ENCODE measurements around the gene SETD3. TPM values are rescaled to one million over a fixed set of nuclear protein-coding genes. Genes with fewer than 3 reads are reported as not detected.

SETD3 gene
- total RNA-seq, 1 donor from 2014 or later = 54.2 TPM

DNA sequence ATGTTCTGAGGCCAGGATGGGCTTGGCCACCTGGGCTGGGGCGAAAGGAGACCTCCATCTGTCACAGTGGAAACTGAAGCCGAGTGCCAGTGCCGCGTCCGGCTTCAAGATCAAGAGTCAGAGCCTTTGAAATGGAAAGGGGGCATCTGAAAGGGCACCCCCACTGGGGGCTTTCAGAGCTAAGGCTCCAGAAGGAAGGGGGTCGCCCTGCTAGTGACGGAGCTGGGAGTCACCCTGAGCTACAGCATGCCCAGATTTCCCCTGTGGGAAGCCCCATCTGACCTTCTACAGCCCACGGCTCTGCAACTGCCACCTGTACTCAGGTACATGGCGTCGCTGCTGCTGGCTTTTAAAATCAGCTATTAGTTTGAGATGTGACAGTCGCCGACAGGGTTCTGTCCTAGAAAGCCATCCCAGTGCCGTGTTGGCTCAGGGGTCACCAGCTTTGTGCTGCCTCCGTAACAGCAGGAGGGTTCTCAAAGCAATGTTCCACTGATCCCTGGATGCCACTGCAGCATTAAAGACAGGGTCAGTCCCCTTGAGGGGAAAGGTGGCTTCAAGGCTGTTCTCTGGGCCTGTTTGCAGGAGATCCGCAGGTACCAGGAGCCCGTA, 32.0 kb upstream of the SETD3 start:
- Mint-ChIP-seq H3K4me1 (ENCODE audit: low read depth) (peaks cover 27% of the 10 kb centered on the region), H3K27ac (ENCODE audit: unreplicated experiment) (no peak overlapping the region), H3K27me3 (ENCODE audit: low read depth) (no peaks in the 10 kb centered on the region), H3K9me3 (ENCODE audit: low read depth) (no peaks in the 10 kb centered on the region), H3K36me3 (ENCODE audit: low read depth) (peaks cover 9% of the 10 kb centered on the region), H3K4me3 (ENCODE audit: unreplicated experiment) (no peak overlapping the region)
- TF ChIP-seq, protein P1, sequence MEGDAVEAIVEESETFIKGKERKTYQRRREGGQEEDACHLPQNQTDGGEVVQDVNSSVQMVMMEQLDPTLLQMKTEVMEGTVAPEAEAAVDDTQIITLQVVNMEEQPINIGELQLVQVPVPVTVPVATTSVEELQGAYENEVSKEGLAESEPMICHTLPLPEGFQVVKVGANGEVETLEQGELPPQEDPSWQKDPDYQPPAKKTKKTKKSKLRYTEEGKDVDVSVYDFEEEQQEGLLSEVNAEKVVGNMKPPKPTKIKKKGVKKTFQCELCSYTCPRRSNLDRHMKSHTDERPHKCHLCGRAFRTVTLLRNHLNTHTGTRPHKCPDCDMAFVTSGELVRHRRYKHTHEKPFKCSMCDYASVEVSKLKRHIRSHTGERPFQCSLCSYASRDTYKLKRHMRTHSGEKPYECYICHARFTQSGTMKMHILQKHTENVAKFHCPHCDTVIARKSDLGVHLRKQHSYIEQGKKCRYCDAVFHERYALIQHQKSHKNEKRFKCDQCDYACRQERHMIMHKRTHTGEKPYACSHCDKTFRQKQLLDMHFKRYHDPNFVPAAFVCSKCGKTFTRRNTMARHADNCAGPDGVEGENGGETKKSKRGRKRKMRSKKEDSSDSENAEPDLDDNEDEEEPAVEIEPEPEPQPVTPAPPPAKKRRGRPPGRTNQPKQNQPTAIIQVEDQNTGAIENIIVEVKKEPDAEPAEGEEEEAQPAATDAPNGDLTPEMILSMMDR (IDR thresholded peaks at IDR 0.05) = no peak
- peak; percentile 63 for DNase-seq (ENCODE audit: low spot score)

DNA sequence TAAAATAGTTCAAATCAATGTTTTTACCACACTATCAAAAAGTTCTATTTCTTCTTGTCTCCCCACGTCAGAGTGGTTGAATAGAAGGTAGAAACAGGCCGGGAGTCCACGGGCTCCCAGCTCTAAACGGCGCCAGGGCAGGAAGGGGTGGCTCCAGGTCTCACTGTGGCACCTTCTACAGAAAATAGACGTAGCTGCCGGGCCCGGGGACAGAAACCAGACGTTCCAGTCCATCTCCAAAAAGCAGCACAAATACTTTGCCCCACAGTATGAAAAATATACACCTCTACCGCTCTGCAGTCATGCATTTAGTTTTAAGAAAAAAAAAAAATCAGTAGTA, 31.4 kb upstream of the SETD3 start:
- H3K4me1 Mint-ChIP-seq (ENCODE audit: low read depth) = peaks cover 27% of the 10 kb centered on the region
- no peaks in the 10 kb centered on the region for H3K27me3 Mint-ChIP-seq (ENCODE audit: low read depth)
- H3K27ac Mint-ChIP-seq (ENCODE audit: unreplicated experiment) = peak overlapping the region; percentile 77
- DNase-seq (ENCODE audit: low spot score) = peak; percentile 49
- peaks cover 11% of the 10 kb centered on the region for H3K36me3 Mint-ChIP-seq (ENCODE audit: low read depth)
- H3K9me3 Mint-ChIP-seq (ENCODE audit: low read depth) = no peaks in the 10 kb centered on the region
- TF ChIP-seq, protein P1 (IDR thresholded peaks at IDR 0.05) = no peak
- no peak overlapping the region for H3K4me3 Mint-ChIP-seq (ENCODE audit: unreplicated experiment)

DNA sequence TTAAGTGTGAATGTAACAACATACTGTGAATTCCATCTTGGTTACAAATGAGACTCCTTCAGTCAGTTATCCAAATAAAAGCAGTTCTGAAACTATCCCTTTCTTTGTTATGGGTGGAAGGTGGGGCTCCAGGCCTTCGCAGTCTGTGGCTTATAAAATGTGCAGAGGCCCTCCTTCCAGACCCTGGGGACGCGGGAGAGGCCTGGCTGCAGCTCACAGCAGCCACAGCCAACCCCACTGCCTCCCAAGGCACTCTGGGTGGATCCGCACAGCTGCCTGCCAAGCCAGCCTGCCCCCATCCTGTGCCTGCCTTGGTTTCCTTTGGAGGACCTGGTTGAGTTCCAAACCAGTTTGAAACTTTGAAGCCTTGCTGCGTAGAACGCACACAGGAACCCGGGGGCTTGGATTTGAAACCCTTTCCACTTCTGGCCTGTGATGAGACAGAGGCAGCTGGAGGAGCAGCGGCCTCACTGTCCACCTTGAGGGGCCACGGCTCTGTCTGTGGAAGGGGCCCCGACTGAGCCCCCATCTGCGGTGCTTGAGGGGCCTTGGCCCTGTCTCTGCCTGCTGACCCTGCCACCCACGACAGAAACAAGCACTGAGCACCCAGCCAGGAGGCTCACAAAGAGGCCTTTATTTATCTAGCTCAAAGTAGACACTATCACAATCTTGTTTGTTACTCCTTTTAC, 30.9 kb upstream of the SETD3 start:
- Mint-ChIP-seq H3K36me3 (ENCODE audit: low read depth) (peaks cover 15% of the 10 kb centered on the region), H3K27me3 (ENCODE audit: low read depth) (no peaks in the 10 kb centered on the region), H3K4me3 (ENCODE audit: unreplicated experiment) (no peak overlapping the region), H3K27ac (ENCODE audit: unreplicated experiment) (peak overlapping the region; percentile 77), H3K4me1 (ENCODE audit: low read depth) (peaks cover 27% of the 10 kb centered on the region), H3K9me3 (ENCODE audit: low read depth) (no peaks in the 10 kb centered on the region)
- TF ChIP-seq, protein P1 (IDR thresholded peaks at IDR 0.05) = no peak
- DNase-seq (ENCODE audit: low spot score) = peak; percentile 85

DNA sequence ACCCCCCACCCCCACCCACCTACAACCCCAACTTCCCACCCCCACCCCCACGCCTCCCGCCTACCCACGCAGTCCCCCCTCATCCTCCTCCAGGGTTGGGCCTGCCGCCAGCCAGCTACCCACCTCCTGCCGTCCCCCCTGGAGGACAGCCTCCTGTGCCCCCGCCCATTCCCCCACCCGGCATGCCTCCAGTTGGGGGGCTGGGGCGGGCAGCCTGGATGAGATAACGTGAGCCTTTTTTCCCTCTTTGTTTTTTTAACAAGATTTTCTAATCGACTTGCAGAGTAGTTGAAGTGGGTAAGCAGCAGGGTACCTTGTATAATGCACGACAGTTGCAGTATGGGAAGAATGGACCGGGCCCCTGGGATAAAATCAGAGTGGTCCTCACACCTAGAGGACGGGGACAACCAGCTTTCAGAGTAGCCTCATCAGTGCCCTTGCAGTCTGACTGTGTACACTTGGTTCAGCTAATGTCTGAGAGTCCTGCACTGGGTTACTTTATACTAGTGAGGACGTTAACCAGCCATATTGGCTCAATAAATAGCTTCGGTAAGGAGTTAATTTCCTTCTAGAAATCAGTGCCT, 30.0 kb upstream of the SETD3 start:
- no peak overlapping the region for H3K4me3 Mint-ChIP-seq (ENCODE audit: unreplicated experiment)
- H3K9me3 Mint-ChIP-seq (ENCODE audit: low read depth) = no peaks in the 10 kb centered on the region
- H3K4me1 Mint-ChIP-seq (ENCODE audit: low read depth) = peaks cover 27% of the 10 kb centered on the region
- peak; percentile 49 for DNase-seq (ENCODE audit: low spot score)
- peak overlapping the region; percentile 77 for H3K27ac Mint-ChIP-seq (ENCODE audit: unreplicated experiment)
- TF ChIP-seq, protein P1 (IDR thresholded peaks at IDR 0.05) = no peak
- peaks cover 23% of the 10 kb centered on the region for H3K36me3 Mint-ChIP-seq (ENCODE audit: low read depth)
- H3K27me3 Mint-ChIP-seq (ENCODE audit: low read depth) = no peaks in the 10 kb centered on the region

DNA sequence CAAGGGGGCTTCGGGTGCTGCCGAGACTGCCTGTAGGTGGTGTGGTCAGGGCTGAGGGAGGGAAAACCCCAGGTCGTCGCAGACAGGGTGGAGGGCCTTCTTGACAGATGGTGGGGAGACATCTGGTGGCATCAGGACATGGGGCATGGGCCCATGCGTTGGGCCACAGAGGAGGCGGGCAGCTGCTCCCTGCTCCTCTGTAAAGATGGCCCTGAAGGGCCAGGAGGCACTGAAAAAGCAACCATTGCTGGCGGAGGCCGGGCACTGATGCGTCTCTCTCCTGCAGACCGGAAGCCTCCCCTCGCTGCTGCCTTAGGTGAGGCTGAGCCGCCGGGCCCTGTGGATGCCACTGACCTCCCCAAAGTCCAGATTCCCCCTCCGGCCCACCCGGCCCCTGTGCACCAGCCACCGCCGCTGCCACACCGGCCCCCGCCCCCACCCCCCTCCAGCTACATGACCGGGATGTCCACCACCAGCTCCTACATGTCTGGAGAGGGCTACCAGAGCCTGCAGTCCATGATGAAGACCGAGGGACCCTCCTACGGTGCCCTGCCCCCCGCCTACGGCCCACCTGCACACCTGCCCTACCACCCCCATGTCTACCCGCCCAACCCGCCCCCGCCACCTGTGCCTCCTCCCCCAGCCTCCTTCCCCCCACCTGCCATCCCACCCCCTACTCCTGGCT, 29.4 kb upstream of the SETD3 start:
- no peaks in the 10 kb centered on the region for H3K27me3 Mint-ChIP-seq (ENCODE audit: low read depth)
- TF ChIP-seq, protein P1 (IDR thresholded peaks at IDR 0.05) = no peak
- H3K4me3 Mint-ChIP-seq (ENCODE audit: unreplicated experiment) = no peak overlapping the region
- H3K4me1 Mint-ChIP-seq (ENCODE audit: low read depth) = peaks cover 27% of the 10 kb centered on the region
- H3K9me3 Mint-ChIP-seq (ENCODE audit: low read depth) = no peaks in the 10 kb centered on the region
- H3K36me3 Mint-ChIP-seq (ENCODE audit: low read depth) = peaks cover 28% of the 10 kb centered on the region
- DNase-seq (ENCODE audit: low spot score) = peak; percentile 79
- peak overlapping the region; percentile 54 for H3K27ac Mint-ChIP-seq (ENCODE audit: unreplicated experiment)

Measured in chondrocyte (in vitro differentiated cells).